Prostate gland (tissue), 2 donors: ENCODE measurements around the gene ALG5. TPM values are rescaled to one million over a fixed set of nuclear protein-coding genes. Genes with fewer than 3 reads are reported as not detected.

ENCODE experiments used
- DNase-seq: peaks from one replicate; pipeline ENCODE4 v3.0.0-alpha.2; 2019; ENCODE audit warnings: low spot score
- H3K27ac ChIP-seq, 2 donors: fragments of 200-600 bp; sonication (generic); 2 replicates each; pipeline ENCODE4 v1.5.1; 2017 to 2019
- H3K27me3 ChIP-seq: fragments of 200-600 bp; sonication (generic); replicated peaks from 2 replicates; pipeline ENCODE4 v1.5.1; 2019; ENCODE audit not compliant: insufficient read depth
- H3K36me3 ChIP-seq, 2 donors: fragments of 200-600 bp; sonication (generic); 1 replicate in 1 of 2; 2 replicates in 1 of 2; pipeline versions ENCODE4 v1.5.1 to v1.8.1; 2017 to 2019
- H3K4me1 ChIP-seq: fragments of 200-600 bp; sonication (generic); replicated peaks from 2 replicates; pipeline ENCODE4 v1.5.1; 2019
- H3K4me3 ChIP-seq, 2 donors: fragments of 200-600 bp; sonication (generic); 2 replicates each; pipeline ENCODE4 v1.5.1; 2017 to 2019
- H3K9me3 ChIP-seq: fragments of 200-600 bp; sonication (generic); 2 replicates; pipeline ENCODE4 v1.5.1; 2017
- POLR2A ChIP-seq: fragments of 450-650 bp; IDR thresholded peaks from one replicate; pipeline ENCODE4 v1.6.1; 2016; ENCODE audit warnings: antibody characterized with exemption, mild to moderate bottlenecking
- POLR2AphosphoS5 ChIP-seq: sonication (generic); formaldehyde crosslinking; IDR thresholded peaks from one replicate; pipeline ENCODE4 v1.6.1; 2017; ENCODE audit warnings: antibody characterized with exemption
- WGBS: methylation state at CpG from one replicate; pipeline ENCODE4 v1.1.5; 2018; 5-methylcytosine and 5-hydroxymethylcytosine counted together
- intact Hi-C: fragments of 100-400 bp; cut with DNase I; formaldehyde crosslinking; loops from one replicate; pipeline ENCODE4 v1.14.2; 2022
- total RNA-seq, 2 donors: library from RNA; depleted of rRNA; stranded (reverse); fragments of >200 nt; gene quantifications; one replicate each; pipeline ENCODE4 v1.1.0, GENCODE V29; 2016
- TF ChIP-seq, protein P1 (sequence below), 4 experiments: fragments of 200-600 bp in 2 of 4; fragments of 450-650 bp in 2 of 4; sonication (generic) in 2 of 4; IDR thresholded peaks; 1 replicate in 3 of 4; 2 replicates in 1 of 4; pipeline ENCODE4 v1.5.1; 2016 to 2019; ENCODE audit warnings: antibody characterized with exemption in 4 of 4, mild to moderate bottlenecking in 2 of 4, moderate library complexity in 2 of 4

ALG5 gene, protein sequence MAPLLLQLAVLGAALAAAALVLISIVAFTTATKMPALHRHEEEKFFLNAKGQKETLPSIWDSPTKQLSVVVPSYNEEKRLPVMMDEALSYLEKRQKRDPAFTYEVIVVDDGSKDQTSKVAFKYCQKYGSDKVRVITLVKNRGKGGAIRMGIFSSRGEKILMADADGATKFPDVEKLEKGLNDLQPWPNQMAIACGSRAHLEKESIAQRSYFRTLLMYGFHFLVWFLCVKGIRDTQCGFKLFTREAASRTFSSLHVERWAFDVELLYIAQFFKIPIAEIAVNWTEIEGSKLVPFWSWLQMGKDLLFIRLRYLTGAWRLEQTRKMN
- 10 to 100 TPM; 14.1 to 41.3 TPM for total RNA-seq

DNA sequence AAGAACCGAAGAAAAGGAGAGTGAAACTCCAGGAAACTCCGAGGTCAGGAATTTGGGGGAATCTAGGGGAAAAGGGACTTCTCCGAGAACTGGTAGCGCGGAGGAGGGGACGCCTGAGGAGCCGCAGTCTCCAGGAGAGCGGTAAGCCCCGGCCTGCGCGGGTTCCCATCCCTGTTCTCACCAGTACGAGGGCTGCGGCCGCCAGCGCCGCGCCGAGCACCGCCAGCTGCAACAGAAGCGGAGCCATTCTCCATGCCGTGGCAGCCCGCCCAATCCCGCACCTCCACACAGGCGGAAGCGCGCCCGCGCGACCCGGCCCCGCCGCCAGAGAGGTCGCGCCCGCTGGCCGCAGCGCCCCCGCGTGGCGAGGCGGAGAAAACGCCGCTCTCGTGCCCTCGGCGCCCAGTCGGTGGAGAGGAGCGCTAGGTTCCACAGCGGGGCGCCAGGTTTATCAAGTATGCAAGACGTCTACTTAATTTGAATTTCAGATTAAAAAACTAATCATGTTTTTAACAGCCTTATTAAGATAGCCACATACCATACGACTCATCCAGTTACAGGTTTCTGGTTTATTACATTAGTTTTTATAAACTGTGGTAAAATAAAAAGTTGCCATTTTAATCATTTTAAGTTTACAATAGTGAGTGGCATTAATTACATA is at the start of gene ALG5:
Gene ALG5 (minus strand): TSS at position 287 of the 661 bp plus-strand sequence. CDS start 40 bp downstream, at position 247.
- peak; percentile 81 for DNase-seq
- WGBS: under 1% methylated on average over 52 of the region's 52 CpGs
- intact Hi-C loops: no loop called here

DNA sequence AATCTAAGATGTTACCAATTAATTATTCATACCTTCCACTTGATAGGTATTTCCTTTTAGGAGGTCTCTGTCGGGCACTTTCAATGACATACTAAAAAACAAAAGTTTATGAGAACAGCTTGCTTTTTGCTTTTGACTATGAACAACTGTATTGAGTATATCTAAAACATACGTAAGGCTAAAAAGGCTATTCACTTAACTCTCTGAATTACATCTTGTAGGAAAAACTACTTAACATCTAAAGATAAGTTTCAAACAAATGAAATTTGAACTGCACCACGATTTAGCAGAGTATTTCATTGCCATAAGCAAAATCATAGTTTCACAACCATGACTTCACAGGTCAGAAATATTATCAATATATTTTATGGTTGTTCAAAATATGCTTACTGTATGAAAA is 48.7 kb upstream of the ALG5 start:
- Histone ChIP-seq H3K36me3 (no peaks in the 10 kb centered on the region), H3K9me3 (no peaks in the 10 kb centered on the region), H3K27me3 (no peaks in the 10 kb centered on the region), H3K4me3 (no peak overlapping the region), H3K27ac (no peak overlapping the region), H3K4me1 (no peaks in the 10 kb centered on the region)
- no peak for DNase-seq
- no peak for TF ChIP-seq POLR2AphosphoS5
- WGBS: 75% methylated on average over 3 of the region's 3 CpGs
- intact Hi-C loops: no loop called here

More for the DNA sequence above, at the start of gene ALG5:
- peaks cover 3% of the 10 kb centered on the region for H3K4me1 ChIP-seq
- TF ChIP-seq POLR2A (peak; percentile 58), POLR2AphosphoS5 (peak; percentile 13)
- TF ChIP-seq, protein P1, sequence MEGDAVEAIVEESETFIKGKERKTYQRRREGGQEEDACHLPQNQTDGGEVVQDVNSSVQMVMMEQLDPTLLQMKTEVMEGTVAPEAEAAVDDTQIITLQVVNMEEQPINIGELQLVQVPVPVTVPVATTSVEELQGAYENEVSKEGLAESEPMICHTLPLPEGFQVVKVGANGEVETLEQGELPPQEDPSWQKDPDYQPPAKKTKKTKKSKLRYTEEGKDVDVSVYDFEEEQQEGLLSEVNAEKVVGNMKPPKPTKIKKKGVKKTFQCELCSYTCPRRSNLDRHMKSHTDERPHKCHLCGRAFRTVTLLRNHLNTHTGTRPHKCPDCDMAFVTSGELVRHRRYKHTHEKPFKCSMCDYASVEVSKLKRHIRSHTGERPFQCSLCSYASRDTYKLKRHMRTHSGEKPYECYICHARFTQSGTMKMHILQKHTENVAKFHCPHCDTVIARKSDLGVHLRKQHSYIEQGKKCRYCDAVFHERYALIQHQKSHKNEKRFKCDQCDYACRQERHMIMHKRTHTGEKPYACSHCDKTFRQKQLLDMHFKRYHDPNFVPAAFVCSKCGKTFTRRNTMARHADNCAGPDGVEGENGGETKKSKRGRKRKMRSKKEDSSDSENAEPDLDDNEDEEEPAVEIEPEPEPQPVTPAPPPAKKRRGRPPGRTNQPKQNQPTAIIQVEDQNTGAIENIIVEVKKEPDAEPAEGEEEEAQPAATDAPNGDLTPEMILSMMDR (IDR thresholded peaks at IDR 0.05): peak; percentile 97
- no peaks in the 10 kb centered on the region for H3K9me3 ChIP-seq
- H3K27me3 ChIP-seq: no peaks in the 10 kb centered on the region
- peak within 1 kb of the TSS; percentile 95 to 97 for H3K27ac ChIP-seq
- no peaks in the 10 kb centered on the region for H3K36me3 ChIP-seq
- H3K4me3 ChIP-seq: peak within 1 kb of the TSS; percentile 64 to 88

DNA sequence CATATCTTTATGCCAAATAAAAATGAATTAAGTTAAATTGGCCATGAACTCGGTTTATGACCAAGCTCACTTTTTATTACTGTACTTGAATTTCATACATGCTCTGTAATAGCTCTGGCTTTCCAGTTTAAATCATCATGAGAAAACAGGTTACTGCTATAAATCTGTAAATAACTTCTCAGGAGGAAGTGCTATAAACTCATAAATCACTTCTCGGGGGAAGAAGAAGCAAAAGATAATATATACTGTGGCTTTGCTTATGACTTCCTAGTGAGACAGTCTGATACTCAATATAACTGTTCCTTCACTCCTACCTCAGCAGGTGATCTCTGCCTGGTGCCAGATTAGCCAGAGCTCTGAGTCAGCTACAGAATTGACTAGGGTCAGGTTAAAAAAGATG is 47.9 kb upstream of the ALG5 start:
- no peak overlapping the region for H3K4me3 ChIP-seq
- no peak for DNase-seq
- H3K27me3 ChIP-seq: no peaks in the 10 kb centered on the region
- intact Hi-C loops: no loop called here
- 36% methylated on average over 2 of the region's 2 CpGs for WGBS
- no peaks in the 10 kb centered on the region for H3K36me3 ChIP-seq
- H3K27ac ChIP-seq: no peak overlapping the region
- TF ChIP-seq, protein P1 (IDR thresholded peaks at IDR 0.05): no peak
- TF ChIP-seq POLR2A (no peak), POLR2AphosphoS5 (no peak)
- no peaks in the 10 kb centered on the region for H3K4me1 ChIP-seq
- no peaks in the 10 kb centered on the region for H3K9me3 ChIP-seq

DNA sequence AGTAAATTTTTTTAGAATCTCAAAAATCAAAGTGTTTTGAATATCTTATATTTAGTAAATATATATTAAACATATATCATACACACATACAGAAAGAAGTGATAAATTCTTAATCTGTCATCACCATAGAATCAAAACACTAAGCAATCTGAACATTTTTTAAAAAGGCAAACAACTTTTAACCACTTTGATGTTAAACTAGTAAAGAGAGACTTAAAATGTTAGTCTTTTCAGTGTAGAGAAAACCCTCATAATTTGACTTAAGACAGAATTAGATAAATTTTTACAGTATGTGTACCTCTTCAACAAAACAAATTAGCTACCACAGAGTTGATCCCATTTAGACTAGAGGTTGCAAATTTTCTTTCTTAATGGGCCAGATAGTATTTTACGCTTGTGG is 46.9 kb upstream of the ALG5 start:
- DNase-seq: no peak
- H3K27me3 ChIP-seq: no peaks in the 10 kb centered on the region
- no peaks in the 10 kb centered on the region for H3K9me3 ChIP-seq
- H3K4me3 ChIP-seq: no peak overlapping the region
- WGBS: 97% methylated on average over 1 of the region's 1 CpG
- no peaks in the 10 kb centered on the region for H3K4me1 ChIP-seq
- intact Hi-C loops: no loop called here
- H3K27ac ChIP-seq: no peak overlapping the region
- TF ChIP-seq POLR2A (no peak), POLR2AphosphoS5 (no peak)
- TF ChIP-seq, protein P1 (IDR thresholded peaks at IDR 0.05): no peak
- H3K36me3 ChIP-seq: no peaks in the 10 kb centered on the region

DNA sequence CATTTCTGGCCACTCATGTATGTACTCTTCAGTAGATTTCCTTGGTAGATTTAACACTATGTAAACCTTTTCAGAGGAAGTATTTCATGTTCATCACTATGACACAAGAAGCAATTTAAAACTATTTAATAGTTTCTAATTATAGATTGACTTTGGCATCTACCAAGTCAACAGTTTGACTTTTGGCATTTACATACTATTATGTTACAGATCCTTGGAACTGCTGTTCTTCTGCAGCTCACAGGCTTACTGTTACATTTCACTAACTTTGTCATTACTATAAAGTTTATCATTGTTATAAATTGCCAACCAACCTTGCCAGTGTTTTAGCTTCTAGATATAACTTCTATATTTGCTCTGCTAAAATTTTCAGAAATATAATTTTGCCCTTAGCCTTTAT is 41.6 kb upstream of the ALG5 start:
- Histone ChIP-seq H3K27ac (no peak overlapping the region), H3K9me3 (no peaks in the 10 kb centered on the region), H3K36me3 (no peaks in the 10 kb centered on the region), H3K4me1 (no peaks in the 10 kb centered on the region), H3K27me3 (no peaks in the 10 kb centered on the region), H3K4me3 (no peak overlapping the region)
- TF ChIP-seq POLR2AphosphoS5 (no peak), POLR2A (no peak)
- TF ChIP-seq, protein P1 (IDR thresholded peaks at IDR 0.05): no peak
- DNase-seq: no peak
- intact Hi-C loops: no loop called here
